SK-N-SH (cell line): ENCODE results near the gene CCL4. TPM values are rescaled to one million over a fixed set of nuclear protein-coding genes. Genes with fewer than 3 reads are reported as not detected.
"Not testable (repeated sequence)": the region's sequence is repeated elsewhere in the genome, so short reads cannot be mapped to it uniquely, and the experiment has no call there.

ENCODE experiments used
- CTCF ChIA-PET: fragments of 300-600, 350-600 bp; formaldehyde crosslinking; extraction: SDS; loops from one replicate; lab custom pipeline; 2021; lab: Yijun Ruan, JAX
- POLR2A ChIA-PET: fragments of 350-600 bp; sonication (Branson Sonifier 250); formaldehyde crosslinking; extraction: SDS; loops from one replicate; lab custom pipeline; 2020; ENCODE audit warnings: antibody characterized with exemption, inconsistent platforms; lab: Yijun Ruan, JAX
- DNase-seq: peaks from one replicate; pipeline ENCODE4 v3.0.0; 2012
- H2AFZ ChIP-seq: fragments of 200-600 bp; sonication (generic); 2 replicates; pipeline ENCODE4 v1.8.1; 2016; ENCODE audit warnings: antibody characterized with exemption, mild to moderate bottlenecking, low read depth
- H3F3A ChIP-seq: fragments of 200-600 bp; sonication (generic); replicated peaks from 2 replicates; pipeline ENCODE3; 2016; ENCODE audit warnings: antibody characterized with exemption, mild to moderate bottlenecking; ENCODE audit not compliant: insufficient read depth
- H3K27ac ChIP-seq, 2 experiments: fragments of 200-500 bp in 1 of 2; fragments of 200-600 bp in 1 of 2; sonication (Bioruptor generic) in 1 of 2; sonication (generic), shearing (Covaris generic) in 1 of 2; 2 replicates each; pipeline versions ENCODE4 v1.5.1 to v1.6.1; 2014 to 2016; ENCODE audit warnings: low read depth in 2 of 2, inconsistent platforms in 1 of 2, low read length in 1 of 2, mild to moderate bottlenecking in 1 of 2, mixed read lengths in 1 of 2
- H3K27me3 ChIP-seq: fragments of 200-600 bp; sonication (generic), shearing (Covaris generic); 2 replicates; pipeline ENCODE4 v1.6.1; 2016; ENCODE audit warnings: mixed run types; ENCODE audit not compliant: insufficient read depth
- H3K36me3 ChIP-seq, 2 experiments: fragments of 200-500 bp in 1 of 2; fragments of 200-600 bp in 1 of 2; sonication (Bioruptor generic) in 1 of 2; sonication (generic) in 1 of 2; replicated peaks in 1 of 2; 2 replicates each; pipeline versions ENCODE3 to v1.5.1; 2014 to 2016; ENCODE audit warnings: low read length in 1 of 2, mild to moderate bottlenecking in 1 of 2; ENCODE audit not compliant: insufficient read depth in 2 of 2, control insufficient read depth in 1 of 2
- H3K4me1 ChIP-seq, 2 experiments: fragments of 200-500 bp in 1 of 2; fragments of 200-600 bp in 1 of 2; sonication (Bioruptor generic) in 1 of 2; sonication (generic), shearing (Covaris generic) in 1 of 2; 2 replicates each; pipeline versions ENCODE4 v1.5.1 to v1.6.1; 2014 to 2016; ENCODE audit warnings: low read depth in 1 of 2, low read length in 1 of 2, mixed run types in 1 of 2; ENCODE audit not compliant: insufficient read depth in 2 of 2, control insufficient read depth in 1 of 2
- H3K4me2 ChIP-seq: fragments of 200-600 bp; sonication (generic), shearing (Covaris generic); 2 replicates; pipeline ENCODE4 v1.6.1; 2017; ENCODE audit warnings: mixed run types
- H3K4me3 ChIP-seq, 2 experiments: fragments of 200-500 bp in 1 of 2; fragments of 200-600 bp in 1 of 2; sonication (Bioruptor generic) in 1 of 2; sonication (generic), shearing (Covaris generic) in 1 of 2; 2 replicates each; pipeline versions ENCODE4 v1.5.1 to v1.8.1; 2014 to 2016; ENCODE audit warnings: low read depth in 2 of 2, inconsistent platforms in 1 of 2, low read length in 1 of 2, mild to moderate bottlenecking in 1 of 2, mixed read lengths in 1 of 2, moderate library complexity in 1 of 2
- H3K79me2 ChIP-seq: fragments of 200-600 bp; sonication (generic); 2 replicates; pipeline ENCODE4 v1.8.1; 2017; ENCODE audit warnings: mild to moderate bottlenecking; ENCODE audit not compliant: insufficient read depth
- H3K9ac ChIP-seq: fragments of 200-600 bp; sonication (generic); 2 replicates; pipeline ENCODE4 v1.6.1; 2017; ENCODE audit warnings: mixed run types
- H3K9me2 ChIP-seq: fragments of 200-600 bp; sonication (generic); 2 replicates; pipeline ENCODE4 v1.6.1; 2017; ENCODE audit warnings: mixed run types
- H3K9me3 ChIP-seq: fragments of 200-600 bp; sonication (generic); 2 replicates; pipeline ENCODE4 v1.6.1; 2017; ENCODE audit warnings: mixed run types, mild to moderate bottlenecking, moderate library complexity
- H4K20me1 ChIP-seq: fragments of 200-600 bp; sonication (generic); 2 replicates; pipeline ENCODE4 v1.6.1; 2017; ENCODE audit warnings: mild to moderate bottlenecking, mixed run types; ENCODE audit not compliant: insufficient read depth
- CHD2 ChIP-seq: fragments of 150-350 bp; IDR thresholded peaks from 2 replicates; pipeline ENCODE4 v1.6.1; 2018; ENCODE audit warnings: low read length; ENCODE audit not compliant: partially characterized antibody
- FOSL2 ChIP-seq: IDR thresholded peaks from 2 replicates; pipeline ENCODE4 v1.4.0; 2012; ENCODE audit warnings: low read depth, mild to moderate bottlenecking, moderate library complexity, borderline replicate concordance
- FOXM1 ChIP-seq: IDR thresholded peaks from 2 replicates; pipeline ENCODE4 v1.4.0; 2012; ENCODE audit warnings: low read depth, mild to moderate bottlenecking
- POLR2AphosphoS5 ChIP-seq: IDR thresholded peaks from 2 replicates; pipeline ENCODE4 v1.6.1; 2012; ENCODE audit warnings: low read depth, low read length
- RXRA ChIP-seq: IDR thresholded peaks from 2 replicates; pipeline ENCODE4 v1.4.0; 2012; ENCODE audit warnings: low read depth, mild to moderate bottlenecking, borderline replicate concordance
- SIN3A ChIP-seq: IDR thresholded peaks from 2 replicates; pipeline ENCODE4 v1.6.1; 2012; ENCODE audit warnings: low read depth, mild to moderate bottlenecking, low read length, moderate library complexity, borderline replicate concordance
- TAF1 ChIP-seq: IDR thresholded peaks from 2 replicates; pipeline ENCODE4 v1.6.1; 2012; ENCODE audit warnings: low read depth, mild to moderate bottlenecking, low read length, moderate library complexity, borderline replicate concordance
- WGBS: methylation state at CpG from one replicate; pipeline ENCODE4 v1.1.6; 2017; ENCODE audit warnings: low lambda C conversion rate; 5-methylcytosine and 5-hydroxymethylcytosine counted together
- polyA plus RNA-seq, 3 experiments: library from polyadenylated mRNA; depleted of rRNA; stranded (reverse); fragments of >200 nt; gene quantifications; 2 replicates each; pipeline ENCODE4 v1.2.3, GENCODE V29; 2012
- TF ChIP-seq, protein P1 (sequence below): fragments of 150-350 bp; IDR thresholded peaks from 2 replicates; pipeline ENCODE4 v1.6.1; 2017; ENCODE audit warnings: antibody characterized with exemption, low read length, low read depth, borderline replicate concordance
- TF ChIP-seq, protein P2 (sequence below): IDR thresholded peaks from 2 replicates; pipeline ENCODE4 v1.4.0; 2012; ENCODE audit warnings: low read depth

The CCL4 gene
- polyA plus RNA-seq, 1 of the 3 experiments (the other 2 are of a cell fraction) = not detected

DNA sequence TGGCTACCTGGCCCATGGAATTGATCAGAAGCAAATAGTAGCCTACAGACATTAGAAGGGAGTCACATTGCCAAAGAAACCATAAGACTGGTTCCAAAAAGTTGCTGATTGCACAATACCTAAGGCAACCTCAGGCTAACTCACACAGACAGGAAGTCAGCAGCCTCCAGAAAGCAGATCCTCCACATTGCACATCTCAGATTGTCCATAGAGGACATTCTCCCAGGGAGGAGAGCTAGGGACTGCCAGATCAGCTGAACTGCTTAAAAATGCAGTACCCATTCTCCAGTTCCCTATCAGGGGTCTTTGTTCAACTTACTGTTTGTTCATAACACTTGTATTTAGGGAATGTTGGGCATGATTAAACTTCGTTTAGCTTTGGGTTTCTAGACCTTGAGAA, 17.9 kb upstream of the CCL4 start (continued):
- TF ChIP-seq FOSL2 (no peak), RXRA (no peak)
- TF ChIP-seq, protein P1, sequence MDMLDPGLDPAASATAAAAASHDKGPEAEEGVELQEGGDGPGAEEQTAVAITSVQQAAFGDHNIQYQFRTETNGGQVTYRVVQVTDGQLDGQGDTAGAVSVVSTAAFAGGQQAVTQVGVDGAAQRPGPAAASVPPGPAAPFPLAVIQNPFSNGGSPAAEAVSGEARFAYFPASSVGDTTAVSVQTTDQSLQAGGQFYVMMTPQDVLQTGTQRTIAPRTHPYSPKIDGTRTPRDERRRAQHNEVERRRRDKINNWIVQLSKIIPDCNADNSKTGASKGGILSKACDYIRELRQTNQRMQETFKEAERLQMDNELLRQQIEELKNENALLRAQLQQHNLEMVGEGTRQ = no peak
- TF ChIP-seq, all 33 proteins: peak for 0

DNA sequence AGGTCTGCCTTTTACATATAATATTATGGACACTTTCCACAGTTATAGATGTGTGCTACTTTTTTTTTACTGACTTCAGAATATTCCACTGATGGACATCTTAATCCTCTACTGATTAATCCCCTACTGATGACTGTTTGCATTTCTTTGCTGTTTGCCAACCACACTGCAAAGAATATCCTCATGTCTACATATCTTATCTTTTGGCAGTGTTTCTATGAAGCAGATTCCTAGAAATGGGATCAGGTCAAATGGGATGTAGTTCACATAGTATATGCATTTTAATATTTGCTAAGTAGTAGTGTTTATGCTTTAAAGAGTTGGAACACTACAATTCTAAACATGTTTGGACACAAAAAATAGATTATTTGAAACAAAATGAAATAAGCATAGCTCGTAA, 16.8 kb upstream of the CCL4 start:
- no peak overlapping the region for H3K4me3 ChIP-seq
- WGBS = 34% methylated on average over 1 of the region's 1 CpG
- no peak overlapping the region for H2AFZ ChIP-seq
- no peaks in the 10 kb centered on the region for H3F3A ChIP-seq
- H3K9me2 ChIP-seq = no peaks in the 10 kb centered on the region
- H3K9ac ChIP-seq = no peak overlapping the region
- no peaks in the 10 kb centered on the region for H4K20me1 ChIP-seq
- H3K79me2 ChIP-seq = no peaks in the 10 kb centered on the region
- ChIA-PET POLR2A (no interaction called here), CTCF (interaction anchor here (0.8 kb wide), 1 partner anchor 14 kb away, joined by 4 read pairs; no protein-coding TSS in a partner anchor)
- H3K27ac ChIP-seq = no peak overlapping the region
- H3K27me3 ChIP-seq = peaks cover 28% of the 10 kb centered on the region
- H3K4me2 ChIP-seq = no peak overlapping the region
- TF ChIP-seq SIN3A = no peak
- no peak for TF ChIP-seq FOXM1
- TF ChIP-seq TAF1 = no peak
- no peak for TF ChIP-seq POLR2AphosphoS5
- TF ChIP-seq CHD2 = no peak
- TF ChIP-seq, protein P2, sequence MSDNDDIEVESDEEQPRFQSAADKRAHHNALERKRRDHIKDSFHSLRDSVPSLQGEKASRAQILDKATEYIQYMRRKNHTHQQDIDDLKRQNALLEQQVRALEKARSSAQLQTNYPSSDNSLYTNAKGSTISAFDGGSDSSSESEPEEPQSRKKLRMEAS = no peak
- H3K9me3 ChIP-seq = no peaks in the 10 kb centered on the region
- no peaks in the 10 kb centered on the region for H3K36me3 ChIP-seq
- H3K4me1 ChIP-seq = no peaks in the 10 kb centered on the region
- DNase-seq = no peak

DNA sequence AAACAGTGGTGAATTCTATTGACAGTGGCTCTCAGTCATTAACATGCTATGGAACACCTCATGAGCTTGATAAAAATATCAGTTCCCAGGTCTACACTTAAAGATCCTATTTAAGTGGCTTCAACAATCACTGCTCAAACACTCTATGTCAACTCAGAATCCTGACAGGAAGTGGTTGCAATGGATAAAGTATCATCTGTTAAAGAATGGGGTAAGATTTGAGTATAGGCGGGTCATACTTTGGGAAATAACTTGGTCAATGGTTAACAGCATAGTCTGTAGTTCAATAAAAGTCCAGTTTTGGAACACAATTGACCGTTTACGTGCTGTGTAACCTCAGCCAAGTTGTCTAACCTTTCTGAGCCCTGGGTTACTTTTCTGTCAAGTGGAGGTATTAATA, 16.2 kb upstream of the CCL4 start:
- H3K4me3 ChIP-seq, H3K36me3 ChIP-seq, H2AFZ ChIP-seq, DNase-seq, CTCF ChIA-PET, H3K4me2 ChIP-seq, H3K9ac ChIP-seq, H3K27ac ChIP-seq, POLR2A ChIA-PET, H4K20me1 ChIP-seq, H3K9me2 ChIP-seq, H3K9me3 ChIP-seq, H3K79me2 ChIP-seq, H3F3A ChIP-seq, H3K4me1 ChIP-seq: not testable (repeated sequence)
- H3K27me3 ChIP-seq = peaks cover 34% of the 10 kb centered on the region
- WGBS = 0% methylated on average over 1 of the region's 3 CpGs

DNA sequence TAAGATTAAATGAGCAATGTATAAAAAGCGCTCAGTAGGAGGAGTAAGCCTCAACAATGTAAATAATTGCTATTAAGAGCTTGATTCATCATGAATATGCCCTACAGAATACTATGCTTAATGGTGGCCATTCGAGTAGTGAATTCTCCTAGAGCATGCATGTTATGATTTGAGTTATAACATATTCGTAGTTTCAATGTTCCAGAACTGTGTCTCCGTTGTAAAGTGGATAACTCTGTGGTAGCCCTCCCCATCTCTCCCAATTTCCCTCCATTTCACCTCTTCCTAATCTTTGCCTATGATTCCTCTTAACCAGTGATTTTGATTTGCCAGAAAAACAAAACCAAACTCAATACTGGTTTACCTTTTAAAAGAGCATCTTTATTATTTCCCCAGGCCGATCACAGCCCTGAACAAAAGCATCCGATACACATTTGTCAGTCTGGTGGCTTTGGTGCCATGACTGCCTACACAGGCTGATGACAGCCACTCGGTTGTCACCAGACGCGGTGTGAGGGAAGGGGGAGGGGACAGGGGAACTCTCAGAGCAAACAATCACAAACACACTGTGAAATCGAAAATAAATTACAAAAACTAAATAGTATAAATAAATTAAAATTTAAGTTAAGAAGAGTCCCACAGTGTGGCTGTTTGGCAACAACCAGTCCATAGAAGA, 15.6 kb upstream of the CCL4 start:
- H2AFZ ChIP-seq, H3K4me3 ChIP-seq, DNase-seq, H3K9me3 ChIP-seq, H4K20me1 ChIP-seq, H3K9me2 ChIP-seq, H3K36me3 ChIP-seq, H3K4me2 ChIP-seq, H3F3A ChIP-seq, H3K79me2 ChIP-seq, H3K4me1 ChIP-seq, H3K9ac ChIP-seq, POLR2A ChIA-PET, H3K27ac ChIP-seq: not testable (repeated sequence)
- peaks cover 34% of the 10 kb centered on the region for H3K27me3 ChIP-seq
- CTCF ChIA-PET = interaction anchor here (0.5 kb wide), 1 partner anchor 147 kb away, joined by 3 read pairs; no protein-coding TSS in a partner anchor
- 5% methylated on average over 10 of the region's 10 CpGs for WGBS
